Non-pigmented ciliary epithelial cell (primary cell): ENCODE results near the gene SBF2.

Source experiments
- DNase-seq: peaks from one replicate; pipeline ENCODE4 v3.0.0-alpha.2; 2010; ENCODE audit warnings: low read depth

Gene SBF2

DNA sequence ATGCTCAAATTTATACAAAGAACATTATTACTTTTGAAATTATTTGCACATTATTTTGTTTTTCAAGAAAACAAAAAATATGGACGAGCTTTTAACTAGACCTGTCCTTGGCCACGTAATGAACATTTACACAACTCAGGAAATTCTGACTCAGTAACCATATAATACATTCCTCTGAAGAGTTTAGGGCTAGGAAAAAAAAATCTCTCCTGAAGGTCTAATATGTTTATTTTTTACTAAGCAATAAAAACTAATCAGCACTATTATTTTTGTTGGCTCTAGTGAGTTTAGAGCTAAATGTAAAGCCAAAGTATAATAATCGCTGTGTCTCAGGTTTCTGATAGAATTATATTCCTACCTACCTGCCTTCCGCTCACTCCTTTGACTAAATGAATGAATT is 442.7 kb downstream of the SBF2 start:
- no peak for DNase-seq

GRCh38 chr11:9850224-9850895 is 443.7 kb downstream of the SBF2 start:
- DNase-seq = no peak

DNA sequence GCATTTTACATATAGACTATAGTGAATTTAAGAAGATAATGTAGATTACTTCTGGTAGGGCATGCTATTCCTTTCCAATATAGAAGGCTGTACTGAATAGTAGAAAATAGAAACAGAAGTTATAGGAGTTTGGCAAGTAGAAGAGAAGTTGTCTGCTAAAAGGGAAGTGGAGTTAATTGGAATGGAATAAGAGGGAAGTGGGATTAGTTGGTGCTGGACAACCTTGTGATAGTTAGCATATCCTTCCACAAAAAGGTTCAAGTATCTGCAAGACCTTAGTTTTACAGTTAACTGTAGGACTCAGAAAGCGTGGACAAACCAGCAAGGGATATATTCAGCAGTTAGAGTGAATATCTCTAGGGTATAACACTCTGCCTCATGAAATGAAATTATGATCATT is 444.6 kb downstream of the SBF2 start:
- no peak for DNase-seq

GRCh38 chr11:9847636-9848035 is 446.4 kb downstream of the SBF2 start:
- DNase-seq = no peak

DNA sequence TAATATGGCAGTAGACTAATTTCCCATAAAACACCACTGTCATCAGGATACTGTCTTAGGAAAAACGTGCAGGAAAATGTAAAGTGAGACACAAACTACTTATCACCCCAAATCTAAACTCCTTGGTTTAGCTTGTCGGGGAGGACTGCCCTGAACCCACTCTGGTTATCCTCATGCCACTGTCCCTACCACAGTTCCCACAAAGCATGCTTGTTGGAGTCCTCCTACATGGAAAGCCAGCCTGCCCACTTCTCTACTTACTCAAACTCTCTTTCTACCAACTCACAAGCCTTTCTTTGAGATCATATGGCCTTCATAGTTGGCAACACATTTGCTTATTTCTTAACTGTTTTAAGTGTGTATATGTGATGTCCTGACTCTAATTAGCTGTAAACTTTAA is 451.1 kb downstream of the SBF2 start:
- no peak for DNase-seq

DNA sequence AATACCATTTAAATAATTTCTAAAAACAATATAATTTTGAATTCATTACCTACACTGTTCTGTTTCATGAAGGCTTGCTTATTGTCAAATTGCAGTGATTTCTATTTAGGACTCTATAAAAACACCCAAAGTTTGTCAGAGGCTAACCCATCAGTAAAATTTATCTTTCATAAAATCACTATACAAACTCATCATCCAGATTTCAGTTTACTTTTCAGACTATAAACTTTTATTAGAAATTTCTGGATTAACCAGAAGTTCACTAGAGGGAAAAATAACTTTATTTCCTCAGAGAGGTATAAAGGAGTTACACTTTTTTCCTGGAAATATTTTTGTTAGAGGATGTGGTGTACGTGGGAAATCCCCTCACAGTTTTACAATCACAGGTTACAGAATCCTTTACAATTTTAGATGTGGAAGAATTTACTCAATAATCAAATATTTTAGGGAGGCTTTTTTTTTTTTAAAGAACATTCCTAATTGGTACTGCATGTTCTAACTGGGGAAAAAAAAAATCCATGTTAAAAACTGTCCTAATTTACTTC is 453.5 kb downstream of the SBF2 start:
- DNase-seq = no peak

DNA sequence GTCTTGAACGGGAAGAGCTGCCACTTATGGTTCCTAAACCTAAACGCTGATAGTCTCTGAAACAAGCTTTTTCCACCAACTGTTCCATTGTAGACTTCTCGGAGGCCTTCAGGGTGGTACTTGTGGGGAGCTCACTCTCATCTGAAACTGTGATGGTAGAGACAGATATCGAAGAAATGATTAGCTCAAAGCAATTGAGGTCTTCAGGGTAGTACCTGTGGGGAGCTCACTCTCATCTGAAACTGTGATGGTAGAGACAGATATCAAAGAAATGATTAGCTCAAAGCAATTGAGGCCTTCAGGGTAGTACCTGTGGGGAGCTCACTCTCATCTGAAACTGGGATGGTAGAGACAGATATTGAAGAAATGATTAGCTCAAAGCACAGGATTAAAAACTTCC is 454.5 kb downstream of the SBF2 start:
- DNase-seq = no peak

DNA sequence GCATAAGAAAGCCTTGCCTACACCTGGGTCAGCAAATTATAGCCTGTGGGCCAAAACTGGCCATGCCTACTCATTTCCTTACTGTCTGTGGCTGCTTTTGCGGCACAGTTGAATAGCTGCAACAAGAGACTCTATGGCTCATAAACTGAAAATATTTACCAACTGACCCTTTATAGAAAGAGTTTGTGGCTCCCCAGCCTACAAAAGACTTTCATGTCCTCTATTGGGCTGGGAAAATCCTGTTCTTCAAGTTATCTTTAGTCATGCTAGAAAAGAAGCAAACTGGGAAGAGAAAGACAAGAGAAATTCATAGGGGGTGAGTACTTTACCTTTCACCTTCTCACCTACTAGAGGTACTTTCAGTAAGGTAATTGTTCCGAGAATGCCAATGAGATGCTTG is 455.1 kb downstream of the SBF2 start:
- DNase-seq = no peak

DNA sequence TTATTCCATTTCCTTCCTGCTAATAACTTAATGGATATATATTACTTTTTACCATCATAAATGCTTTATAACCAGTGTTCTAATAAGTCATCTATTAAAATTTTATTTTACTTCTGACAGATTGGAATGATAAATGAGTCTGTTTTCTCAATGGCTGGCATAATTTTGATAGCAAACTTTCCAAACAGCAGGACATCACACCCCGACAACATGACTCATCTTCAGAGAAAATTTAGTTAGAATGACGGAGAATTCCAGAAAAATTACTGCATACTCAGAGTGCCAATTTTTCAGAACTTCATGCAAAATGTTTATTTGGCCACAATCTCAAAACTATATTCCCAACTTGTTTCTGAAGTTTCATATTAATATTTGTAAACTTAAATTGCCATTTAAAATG is 455.8 kb downstream of the SBF2 start:
- DNase-seq = no peak

GRCh38 chr11:9834291-9834690 is 459.7 kb downstream of the SBF2 start:
- no peak for DNase-seq

GRCh38 chr11:9831122-9831521 is 462.9 kb downstream of the SBF2 start:
- no peak for DNase-seq

DNA sequence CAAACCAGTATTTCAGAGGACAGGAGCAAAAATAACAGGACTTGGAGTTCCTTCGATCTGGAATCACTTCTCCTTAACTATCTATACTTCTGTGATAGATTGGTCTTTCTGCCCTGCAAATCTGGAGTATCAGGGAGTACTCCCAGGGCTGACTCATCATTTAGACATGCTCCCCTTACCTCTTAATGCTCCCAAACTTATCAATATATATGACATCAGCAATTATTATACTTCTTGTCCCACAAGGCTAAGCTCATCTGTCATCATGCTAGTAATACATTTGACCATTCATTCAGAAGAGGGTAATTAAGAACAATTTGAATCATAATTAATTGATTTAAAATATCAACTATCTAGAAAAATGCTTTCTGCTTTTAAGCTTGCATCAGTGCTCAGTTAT is 466.3 kb downstream of the SBF2 start:
- no peak for DNase-seq

GRCh38 chr11:9826390-9826789 is 467.6 kb downstream of the SBF2 start:
- DNase-seq = no peak

- no peak for DNase-seq
These were observed 468.1 kb downstream of the SBF2 start for GRCh38 chr11:9825895-9826294.

DNA sequence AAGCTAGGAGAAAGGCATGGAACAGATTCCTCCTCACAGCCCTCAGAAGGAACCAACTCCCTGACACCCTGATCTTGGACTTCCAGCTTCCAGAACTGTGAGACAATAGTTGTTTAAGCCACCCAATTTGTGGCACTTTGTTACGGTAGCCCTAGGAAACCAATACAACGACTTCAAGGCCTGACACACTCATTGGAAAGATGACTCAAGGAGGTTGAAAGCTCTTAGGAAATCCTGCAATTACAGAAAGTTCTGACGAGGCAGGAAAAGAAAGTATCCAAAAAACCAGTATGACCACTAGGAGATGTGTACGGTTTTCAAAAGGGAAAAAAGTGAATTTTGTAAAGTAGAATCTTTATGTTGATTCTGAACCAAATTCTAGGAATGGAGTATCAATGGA is 468.7 kb downstream of the SBF2 start:
- DNase-seq = no peak

DNA sequence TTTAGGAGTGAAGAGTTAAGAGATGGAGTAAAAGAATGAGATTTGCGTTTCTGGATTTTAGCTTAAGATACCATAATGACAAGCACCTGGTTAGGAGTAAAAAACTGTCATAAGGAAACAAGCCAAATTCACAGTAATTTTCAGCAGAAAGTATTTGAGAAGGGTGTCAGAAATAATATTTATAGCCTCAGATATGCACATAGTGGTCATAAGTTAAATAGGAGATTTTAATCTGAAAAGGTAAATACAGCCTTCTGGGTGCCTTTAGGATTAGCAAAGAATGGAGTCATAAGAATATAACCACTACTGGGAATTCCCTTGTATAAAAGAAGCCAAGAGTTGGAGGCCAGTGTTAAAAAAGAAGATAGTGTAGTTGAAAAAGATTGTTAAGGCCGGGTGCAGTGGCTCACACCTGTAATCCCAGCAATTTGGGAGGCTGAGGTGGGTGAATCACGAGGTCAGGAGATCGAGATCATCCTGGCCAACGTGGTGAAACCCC is 470.1 kb downstream of the SBF2 start:
- no peak for DNase-seq

DNA sequence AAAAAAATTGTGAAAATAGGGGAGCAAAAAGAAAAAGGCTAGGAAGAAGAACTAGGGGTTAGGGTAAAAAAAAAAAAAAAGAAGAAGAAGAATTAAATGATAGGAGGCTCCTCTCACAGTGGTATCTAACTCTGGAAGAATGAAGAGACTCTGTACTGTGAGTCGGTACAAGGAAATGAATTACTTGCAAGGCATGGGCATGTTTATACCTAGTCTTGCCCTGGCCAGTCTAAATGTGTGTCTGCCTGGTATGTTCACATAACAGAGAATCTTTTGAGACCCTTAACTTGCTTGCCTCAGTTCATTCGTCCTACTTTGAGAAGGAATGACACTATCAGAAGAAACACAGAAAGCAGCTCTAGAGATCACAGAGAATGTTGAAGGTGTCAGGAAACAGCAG is 470.6 kb downstream of the SBF2 start:
- no peak for DNase-seq

- DNase-seq = no peak
These were observed 472.8 kb downstream of the SBF2 start for GRCh38 chr11:9821008-9821752.

- no peak for DNase-seq
These were observed 473.8 kb downstream of the SBF2 start for GRCh38 chr11:9820260-9820659.

DNA sequence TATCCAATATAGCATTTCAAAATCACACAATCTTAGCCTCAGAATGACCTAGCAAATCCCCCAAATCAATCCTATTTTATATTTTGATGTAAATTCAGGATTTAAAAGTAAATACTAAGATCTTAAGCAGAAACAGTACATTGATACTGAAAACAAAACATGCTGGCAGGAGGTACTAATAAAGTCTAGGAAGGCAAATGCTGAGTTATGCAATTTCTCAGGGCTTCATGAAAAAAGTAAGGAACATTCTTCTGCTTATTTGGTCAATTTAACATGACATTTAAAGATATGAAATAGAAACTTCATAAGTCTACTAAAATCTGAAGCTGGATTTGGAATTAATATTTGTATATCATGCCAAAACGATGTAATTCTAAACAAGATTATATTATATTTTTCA is 476.8 kb downstream of the SBF2 start:
- DNase-seq = no peak

DNA sequence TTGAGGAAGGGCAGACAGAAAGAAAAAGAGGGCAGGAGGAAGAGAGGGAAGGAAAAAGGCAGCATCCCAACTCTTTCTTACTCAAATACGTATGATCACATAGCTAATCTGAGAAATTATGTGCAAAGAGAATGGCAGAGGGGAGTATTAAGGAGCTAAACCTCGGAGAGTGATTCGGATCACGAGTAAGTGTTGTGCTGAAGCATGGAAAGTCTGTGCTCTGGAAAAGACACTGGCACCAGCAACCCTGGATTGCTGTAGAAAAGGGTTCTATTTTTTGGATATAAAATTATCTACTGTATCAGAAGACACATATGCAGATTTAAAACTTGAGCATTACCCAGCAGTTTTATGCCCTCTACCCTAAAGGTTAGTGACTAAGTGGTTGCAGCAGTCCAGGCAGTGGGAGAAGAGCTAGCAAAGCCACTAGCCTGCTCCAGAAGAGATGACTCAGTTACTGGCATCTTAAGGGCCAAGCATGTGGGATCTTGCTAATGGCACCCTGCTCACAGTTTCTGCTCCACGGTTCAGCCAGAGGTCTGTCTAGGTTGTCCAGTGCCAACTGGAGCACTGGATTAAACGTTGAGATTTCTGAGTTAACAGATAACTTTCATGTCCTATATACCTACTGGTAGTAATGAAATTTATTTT is 478.4 kb downstream of the SBF2 start:
- DNase-seq = no peak

- no peak for DNase-seq
These were observed 479.9 kb downstream of the SBF2 start for GRCh38 chr11:9814108-9814507.

GRCh38 chr11:9808943-9809342 is 485.1 kb downstream of the SBF2 start:
- no peak for DNase-seq
